Ascending aorta (tissue), 2 donors: Measurements from ENCODE around the gene SIK3. TPM values are rescaled to one million over a fixed set of nuclear protein-coding genes. Genes with fewer than 3 reads are reported as not detected.

Experiments used
- DNase-seq, 2 donors: peaks; one replicate each; pipeline ENCODE4 v3.0.0-alpha.2; 2019; ENCODE audit warnings: low spot score in 2 of 2
- H3K27ac ChIP-seq, 2 donors: fragments of 200-600 bp; sonication (generic); one replicate each; pipeline ENCODE4 v1.5.1; 2016 to 2017; ENCODE audit warnings: mild to moderate bottlenecking in 1 of 2
- H3K27me3 ChIP-seq: fragments of 200-600 bp; sonication (generic); one replicate; pipeline ENCODE4 v1.5.1; 2017
- H3K36me3 ChIP-seq, 2 donors: fragments of 200-600 bp; sonication (generic); one replicate each; pipeline ENCODE4 v1.5.1; 2016
- H3K4me1 ChIP-seq, 2 donors: fragments of 200-600 bp; sonication (generic); one replicate each; pipeline ENCODE4 v1.5.1; 2016 to 2017; ENCODE audit warnings: mild to moderate bottlenecking in 1 of 2
- H3K4me3 ChIP-seq, 2 donors: fragments of 200-600 bp; sonication (generic); one replicate each; pipeline ENCODE4 v1.5.1; 2016 to 2017; ENCODE audit warnings: mild to moderate bottlenecking in 1 of 2
- H3K9me3 ChIP-seq, 2 donors: fragments of 200-600 bp; sonication (generic); one replicate each; pipeline ENCODE4 v1.5.1; 2016
- CTCF ChIP-seq, 3 experiments: fragments of 200-600 bp in 2 of 3; fragments of 450-650 bp in 1 of 3; sonication (generic) in 2 of 3; IDR thresholded peaks; one replicate each; pipeline ENCODE4 v1.5.1; 2016 to 2019; ENCODE audit warnings: antibody characterized with exemption in 3 of 3, mild to moderate bottlenecking in 1 of 3, moderate library complexity in 1 of 3
- intact Hi-C: fragments of 100-400 bp; cut with DNase I; formaldehyde crosslinking; loops from one replicate; pipeline ENCODE4 v1.15.1; 2023
- total RNA-seq: library from RNA; depleted of rRNA; stranded (reverse); fragments of >200 nt; gene quantifications from one replicate; pipeline ENCODE4 v1.1.0, GENCODE V29; 2016

Gene SIK3
- total RNA-seq, 1 donor from 2014 or later: 22.5 TPM

DNA sequence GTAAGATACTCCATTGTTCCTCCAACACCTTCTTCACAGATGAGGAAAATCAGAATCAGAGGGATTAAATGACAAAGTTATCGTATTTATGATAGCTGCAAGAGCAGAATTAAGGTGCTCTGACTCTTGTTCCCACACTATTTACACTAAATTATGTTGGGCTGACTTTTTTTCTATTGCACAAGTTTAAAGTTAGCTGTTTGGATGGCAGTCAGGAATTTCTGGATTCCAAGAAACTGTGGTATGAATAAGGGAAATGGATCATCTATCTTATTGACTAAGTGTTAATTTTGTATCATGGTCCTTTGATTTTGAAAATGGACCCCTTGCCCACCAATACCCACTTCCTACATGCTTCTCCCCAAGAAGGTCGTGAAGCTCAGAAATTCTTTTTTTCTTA lies 240.9 kb downstream of the SIK3 start:
- H3K27me3 ChIP-seq: no peaks in the 10 kb centered on the region
- DNase-seq: no peak
- no peak overlapping the region for H3K4me3 ChIP-seq
- peaks cover 0 to 2% of the 10 kb centered on the region in 2 donors for H3K4me1 ChIP-seq
- no peak for TF ChIP-seq CTCF (IDR thresholded peaks at IDR 0.05)
- peaks cover 44 to 61% of the 10 kb centered on the region in 2 donors for H3K36me3 ChIP-seq
- no peak overlapping the region for H3K27ac ChIP-seq
- no peaks in the 10 kb centered on the region for H3K9me3 ChIP-seq
- intact Hi-C loops: no loop called here

- no peak for DNase-seq
- no peaks in the 10 kb centered on the region for H3K9me3 ChIP-seq
- intact Hi-C loops: no loop called here
- TF ChIP-seq CTCF (IDR thresholded peaks at IDR 0.05): no peak
- H3K27ac ChIP-seq: no peak overlapping the region
- H3K36me3 ChIP-seq: peaks cover 37 to 52% of the 10 kb centered on the region in 2 donors
- no peak overlapping the region for H3K4me3 ChIP-seq
- H3K27me3 ChIP-seq: no peaks in the 10 kb centered on the region
- H3K4me1 ChIP-seq: peaks cover under 1 to 6% of the 10 kb centered on the region in 2 donors
Observed at GRCh38 chr11:116856423-116856822, 241.8 kb downstream of the SIK3 start.

DNA sequence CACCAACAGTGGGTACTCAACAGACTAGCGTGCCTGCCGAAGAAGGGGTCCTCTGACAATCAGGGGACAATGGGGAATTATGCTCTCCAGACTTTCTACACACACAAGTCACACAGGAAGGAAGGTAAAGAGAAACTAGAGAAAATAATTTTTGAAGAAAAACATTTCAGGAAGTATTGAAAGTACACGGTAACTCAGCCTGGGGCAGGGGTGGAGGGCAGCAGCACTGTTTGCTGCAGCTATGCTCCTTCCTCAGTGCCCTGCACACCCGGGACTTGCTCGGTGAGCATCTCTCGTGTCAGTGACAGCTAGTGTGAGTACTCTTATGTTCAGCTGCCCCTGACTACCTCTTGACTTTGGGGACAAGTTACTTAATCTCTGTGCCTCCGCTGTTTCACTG lies 242.8 kb downstream of the SIK3 start:
- TF ChIP-seq CTCF (IDR thresholded peaks at IDR 0.05): no peak
- Histone ChIP-seq H3K36me3 (peaks cover 28 to 42% of the 10 kb centered on the region in 2 donors), H3K4me3 (no peak overlapping the region), H3K27me3 (no peaks in the 10 kb centered on the region), H3K9me3 (no peaks in the 10 kb centered on the region), H3K27ac (no peak overlapping the region), H3K4me1 (peaks cover 2 to 8% of the 10 kb centered on the region in 2 donors)
- intact Hi-C loops: no loop called here
- DNase-seq: no peak

DNA sequence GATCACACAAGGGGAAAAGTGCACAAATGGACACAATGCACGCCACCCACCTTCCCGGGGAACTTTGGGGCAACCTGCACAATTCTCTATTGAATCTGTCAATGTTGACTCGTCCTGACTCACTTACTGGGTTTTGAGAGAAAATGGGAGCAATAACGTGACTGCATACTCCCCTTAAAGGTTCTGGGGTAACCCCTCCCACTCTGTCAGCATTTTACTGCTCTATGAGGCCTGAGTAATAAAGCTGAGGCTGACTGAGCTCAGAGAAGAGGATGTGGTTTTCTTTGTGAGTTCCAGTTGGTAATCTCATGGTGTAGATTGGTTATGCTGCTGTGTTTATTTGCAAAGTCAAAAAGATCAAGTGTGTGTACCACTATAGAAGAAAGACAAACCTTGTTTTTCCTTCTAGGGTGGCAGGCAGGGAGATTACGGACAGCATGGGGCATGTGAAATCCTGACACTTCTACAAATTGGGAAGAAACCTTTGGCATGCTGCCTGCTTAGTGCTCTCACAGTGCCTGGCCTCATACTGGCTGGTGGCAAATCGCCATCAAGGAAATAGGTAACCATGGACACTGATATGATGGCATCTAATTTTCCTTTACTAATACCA lies 244.7 kb downstream of the SIK3 start:
- Histone ChIP-seq H3K36me3 (peaks cover 13 to 30% of the 10 kb centered on the region in 2 donors), H3K27me3 (no peaks in the 10 kb centered on the region), H3K9me3 (no peaks in the 10 kb centered on the region), H3K4me3 (no peak overlapping the region), H3K4me1 (peaks cover 2 to 8% of the 10 kb centered on the region in 2 donors), H3K27ac (no peak overlapping the region)
- TF ChIP-seq CTCF (IDR thresholded peaks at IDR 0.05): no peak
- DNase-seq: no peak
- intact Hi-C loops: no loop called here

GRCh38 chr11:116852261-116853031 lies 245.8 kb downstream of the SIK3 start:
- TF ChIP-seq CTCF (IDR thresholded peaks at IDR 0.05): no peak
- peaks cover 2 to 8% of the 10 kb centered on the region in 2 donors for H3K4me1 ChIP-seq
- H3K27me3 ChIP-seq: no peaks in the 10 kb centered on the region
- H3K27ac ChIP-seq: peak overlapping the region in 1 of 2 donors; percentile 31
- no peaks in the 10 kb centered on the region for H3K9me3 ChIP-seq
- H3K36me3 ChIP-seq: peaks cover 7 to 29% of the 10 kb centered on the region in 2 donors
- no peak for DNase-seq
- no peak overlapping the region for H3K4me3 ChIP-seq
- intact Hi-C loops: no loop called here
